SK-N-SH treated with all-trans-retinoic acid at 6 μM for 48 hours (cell line): ENCODE data around the gene PCBP1.

Experiments used
- CREB5 ChIP-seq: fragments of 250-450 bp; sonication (Bioruptor Pico); IDR thresholded peaks from 2 replicates; pipeline ENCODE4 v1.5.1; 2020; ENCODE audit warnings: low read depth, mild to moderate bottlenecking, moderate library complexity
- ESRRG ChIP-seq: fragments of 250-450 bp; sonication (Bioruptor Pico); IDR thresholded peaks from 2 replicates; pipeline ENCODE4 v1.6.1; 2021; ENCODE audit warnings: mild to moderate bottlenecking
- GLIS3 ChIP-seq: fragments of 250-450 bp; sonication (Bioruptor Pico); IDR thresholded peaks from 2 replicates; pipeline ENCODE4 v1.5.0; 2020; ENCODE audit warnings: mild to moderate bottlenecking, moderate library complexity
- PATZ1 ChIP-seq: fragments of 250-450 bp; sonication (Bioruptor Pico); IDR thresholded peaks from 2 replicates; pipeline ENCODE4 v1.8.0; 2020; ENCODE audit warnings: mild to moderate bottlenecking, moderate library complexity, borderline replicate concordance
- POU6F1 ChIP-seq: fragments of 250-450 bp; sonication (Bioruptor Pico); IDR thresholded peaks from 2 replicates; pipeline ENCODE4 v1.8.0; 2021; ENCODE audit warnings: low read depth, mild to moderate bottlenecking, moderate library complexity, borderline replicate concordance
- TOX ChIP-seq: fragments of 250-450 bp; sonication (Bioruptor Pico); IDR thresholded peaks from 2 replicates; pipeline ENCODE4 v1.8.0; 2021; ENCODE audit warnings: mild to moderate bottlenecking, moderate library complexity, borderline replicate concordance
- ZFP3 ChIP-seq: fragments of 250-450 bp; sonication (Bioruptor Pico); IDR thresholded peaks from 2 replicates; pipeline ENCODE4 v1.5.0; 2020; ENCODE audit warnings: mild to moderate bottlenecking, moderate library complexity
- ZNF70 ChIP-seq: fragments of 450-650 bp; formaldehyde crosslinking; IDR thresholded peaks from 2 replicates; pipeline ENCODE4 v1.5.0; 2020; ENCODE audit warnings: mild to moderate bottlenecking, moderate library complexity

- TF ChIP-seq POU6F1 (CRISPR knock-in tag) (no peak), ESRRG (CRISPR knock-in tag) (no peak), GLIS3 (CRISPR knock-in tag) (no peak), PATZ1 (CRISPR knock-in tag) (no peak), TOX (CRISPR knock-in tag) (no peak), ZFP3 (CRISPR knock-in tag) (no peak), ZNF70 (CRISPR knock-in tag) (no peak), CREB5 (no peak)
These were observed 38.0 kb upstream of the PCBP1 start for GRCh38 chr2:70049255-70049654.
